WERI-Rb-1 (cell line): ENCODE measurements around the gene ROM1.

Experiments used
- DNase-seq: peaks from one replicate; pipeline ENCODE4 v3.0.0-alpha.2; 2020
- H3K27ac ChIP-seq: fragments of 250-450 bp; sonication (Bioruptor Pico); 2 replicates; pipeline ENCODE4 v1.5.1; 2020; ENCODE audit warnings: mild to moderate bottlenecking, moderate library complexity
- H3K27me3 ChIP-seq: fragments of 250-450 bp; sonication (Bioruptor Pico); 2 replicates; pipeline ENCODE4 v1.5.1; 2021; ENCODE audit warnings: mild to moderate bottlenecking, low read depth, moderate library complexity; ENCODE audit not compliant: insufficient read depth, severe bottlenecking
- H3K36me3 ChIP-seq: fragments of 250-450 bp; sonication (Bioruptor Pico); 2 replicates; pipeline ENCODE4 v1.5.1; 2020; ENCODE audit warnings: mild to moderate bottlenecking, moderate library complexity
- H3K4me3 ChIP-seq: 2 replicates; pipeline ENCODE4 v1.5.1; 2011; ENCODE audit warnings: low read depth, mild to moderate bottlenecking, control low read depth, low read length
- H3K9me3 ChIP-seq: fragments of 250-450 bp; sonication (Bioruptor Pico); 2 replicates; pipeline ENCODE4 v1.5.1; 2021; ENCODE audit warnings: mild to moderate bottlenecking, moderate library complexity; ENCODE audit not compliant: severe bottlenecking
- TF ChIP-seq, protein P1 (sequence below): IDR thresholded peaks from 2 replicates; pipeline ENCODE4 v1.5.1; 2011; ENCODE audit warnings: low read depth, mild to moderate bottlenecking, control low read depth, inconsistent platforms, low read length

ROM1 gene

DNA sequence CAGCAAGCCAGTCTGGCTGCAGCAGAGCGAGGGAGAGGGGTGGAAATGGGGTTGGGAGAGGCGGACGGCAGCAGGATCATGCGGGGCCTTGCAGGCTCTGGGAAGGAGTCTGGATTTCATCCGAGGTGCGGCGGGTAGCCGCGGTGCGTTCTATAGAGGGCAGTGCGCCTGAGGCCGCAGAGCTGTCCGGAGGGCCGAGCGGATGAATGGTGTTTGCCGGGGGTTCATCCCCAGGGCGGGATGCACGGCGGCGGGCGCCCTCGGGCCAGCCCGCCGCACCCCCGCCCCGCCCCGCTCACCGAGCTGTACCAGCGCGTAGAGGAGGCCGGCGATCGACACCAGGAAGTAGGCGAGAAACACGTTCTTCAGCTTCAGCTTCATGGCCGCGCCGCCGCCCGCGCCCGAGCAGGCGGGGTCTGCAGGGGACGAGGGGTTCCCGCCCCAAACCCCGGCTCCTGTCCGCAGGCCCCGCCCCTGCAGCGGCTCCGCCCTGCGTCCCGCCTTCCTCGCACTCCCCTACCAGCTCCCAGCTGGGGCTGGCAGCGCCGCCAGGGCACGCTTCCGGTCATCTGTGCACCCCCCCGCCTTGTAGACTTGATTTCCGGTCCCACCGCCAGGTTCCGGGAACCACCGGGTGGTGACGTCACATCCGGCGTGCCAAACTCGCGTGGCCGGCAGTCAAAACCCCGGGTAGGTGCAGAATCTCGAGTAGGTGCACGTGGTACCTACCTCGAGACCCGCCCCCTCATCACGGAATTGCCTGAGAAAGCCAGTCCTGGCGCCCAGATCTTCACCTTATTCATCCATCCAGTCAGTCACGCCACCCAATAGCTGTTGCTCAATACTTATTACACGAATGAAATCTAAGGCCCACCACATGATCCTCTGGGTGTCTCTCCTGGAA, 8.8 kb downstream of the ROM1 start, which contains the start of gene B3GAT3:
B3GAT3 (minus strand) TSS at position 420 of the 904 bp plus-strand sequence; CDS start at position 381, 39 bp downstream.
- Histone ChIP-seq H3K27ac (peak within 1 kb of the TSS; percentile 86), H3K36me3 (peaks cover 28% of the 10 kb centered on the region), H3K27me3 (no peaks in the 10 kb centered on the region), H3K4me3 (peak within 1 kb of the TSS; percentile 69), H3K9me3 (no peaks in the 10 kb centered on the region)
- peak; percentile 99 for DNase-seq
- TF ChIP-seq, protein P1, sequence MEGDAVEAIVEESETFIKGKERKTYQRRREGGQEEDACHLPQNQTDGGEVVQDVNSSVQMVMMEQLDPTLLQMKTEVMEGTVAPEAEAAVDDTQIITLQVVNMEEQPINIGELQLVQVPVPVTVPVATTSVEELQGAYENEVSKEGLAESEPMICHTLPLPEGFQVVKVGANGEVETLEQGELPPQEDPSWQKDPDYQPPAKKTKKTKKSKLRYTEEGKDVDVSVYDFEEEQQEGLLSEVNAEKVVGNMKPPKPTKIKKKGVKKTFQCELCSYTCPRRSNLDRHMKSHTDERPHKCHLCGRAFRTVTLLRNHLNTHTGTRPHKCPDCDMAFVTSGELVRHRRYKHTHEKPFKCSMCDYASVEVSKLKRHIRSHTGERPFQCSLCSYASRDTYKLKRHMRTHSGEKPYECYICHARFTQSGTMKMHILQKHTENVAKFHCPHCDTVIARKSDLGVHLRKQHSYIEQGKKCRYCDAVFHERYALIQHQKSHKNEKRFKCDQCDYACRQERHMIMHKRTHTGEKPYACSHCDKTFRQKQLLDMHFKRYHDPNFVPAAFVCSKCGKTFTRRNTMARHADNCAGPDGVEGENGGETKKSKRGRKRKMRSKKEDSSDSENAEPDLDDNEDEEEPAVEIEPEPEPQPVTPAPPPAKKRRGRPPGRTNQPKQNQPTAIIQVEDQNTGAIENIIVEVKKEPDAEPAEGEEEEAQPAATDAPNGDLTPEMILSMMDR = no peak

DNA sequence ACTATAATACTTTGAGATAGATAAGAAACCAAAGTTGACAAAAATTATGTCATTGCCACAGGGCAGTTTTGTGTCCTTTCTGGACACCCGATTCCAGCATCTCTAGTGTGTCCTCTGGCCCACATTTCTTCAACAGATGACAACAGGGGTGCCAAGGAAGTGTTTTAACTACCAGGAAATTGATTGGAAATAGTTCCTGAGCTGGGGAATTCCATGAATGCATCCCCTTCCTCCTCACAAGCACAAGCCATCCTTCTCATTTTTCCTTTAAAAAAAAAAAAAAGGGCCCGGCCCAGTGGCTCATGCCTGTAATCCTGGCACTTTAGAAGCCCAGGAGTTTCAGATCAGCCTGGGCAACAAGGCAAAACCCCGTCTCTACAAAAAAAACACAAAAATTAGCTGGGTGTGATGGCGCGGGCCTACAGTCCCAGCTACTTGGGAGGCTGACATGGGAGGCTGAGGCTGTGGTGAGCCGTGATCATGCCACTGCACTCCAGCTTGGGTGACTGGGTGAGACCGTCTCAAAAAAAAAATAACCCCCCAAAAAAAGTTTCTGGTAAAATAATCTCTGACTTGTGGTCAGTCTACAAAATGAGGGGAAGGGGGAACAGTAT, 9.5 kb downstream of the ROM1 start:
- Histone ChIP-seq H3K4me3 (peak overlapping the region; percentile 39), H3K27ac (peak overlapping the region; percentile 57), H3K27me3 (no peaks in the 10 kb centered on the region), H3K9me3 (no peaks in the 10 kb centered on the region), H3K36me3 (peaks cover 30% of the 10 kb centered on the region)
- no peak for DNase-seq
- TF ChIP-seq, protein P1 = no peak

DNA sequence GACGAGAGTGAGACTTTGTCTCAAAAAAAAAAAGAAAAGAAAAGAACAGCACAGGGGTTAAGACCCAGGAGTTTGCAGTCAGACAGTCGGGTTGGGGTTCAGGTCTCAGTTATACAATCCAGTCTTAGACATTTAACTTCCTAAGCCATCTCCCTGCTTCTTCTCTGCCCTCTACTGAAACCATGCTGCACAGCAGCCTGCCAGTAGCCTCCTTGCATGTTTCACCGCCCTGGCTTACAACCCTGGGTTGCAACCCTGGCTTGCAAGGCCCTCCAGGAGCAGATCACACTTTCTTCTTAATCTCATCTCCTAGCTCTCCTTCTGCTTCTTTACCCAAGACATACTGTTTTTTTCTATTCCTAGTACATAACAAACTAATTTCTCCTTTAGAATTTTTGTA, 14.7 kb downstream of the ROM1 start:
- TF ChIP-seq, protein P1 = peak; percentile 36; the same call in 1 of the 2 replicates
- H3K36me3 ChIP-seq = peaks cover 78% of the 10 kb centered on the region
- H3K4me3 ChIP-seq = no peak overlapping the region
- H3K27me3 ChIP-seq = no peaks in the 10 kb centered on the region
- DNase-seq = no peak
- H3K27ac ChIP-seq = no peak overlapping the region
- H3K9me3 ChIP-seq = no peaks in the 10 kb centered on the region

DNA sequence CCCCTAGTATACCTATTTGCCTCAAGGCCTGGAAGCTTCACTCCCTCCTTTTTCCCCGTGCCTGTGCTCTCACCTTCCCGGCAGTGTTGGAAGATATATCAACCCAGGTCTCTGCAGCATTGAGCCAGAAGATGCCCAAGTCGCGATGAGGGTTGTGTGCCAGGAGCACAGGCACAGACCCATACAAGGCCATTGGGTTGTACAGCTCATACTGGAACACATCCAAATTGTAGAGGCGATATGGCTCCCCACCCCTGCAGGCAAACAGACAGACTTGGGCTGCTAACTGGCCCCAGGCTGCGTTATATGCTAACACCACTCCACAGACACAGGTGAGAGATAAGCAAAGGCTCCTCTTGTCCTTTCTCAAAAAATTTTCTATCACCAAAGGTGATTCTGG, 19.4 kb downstream of the ROM1 start:
- Histone ChIP-seq H3K27me3 (no peaks in the 10 kb centered on the region), H3K27ac (no peak overlapping the region), H3K36me3 (peaks cover 89% of the 10 kb centered on the region), H3K9me3 (no peaks in the 10 kb centered on the region), H3K4me3 (no peak overlapping the region)
- TF ChIP-seq, protein P1 = no peak
- DNase-seq = no peak

DNA sequence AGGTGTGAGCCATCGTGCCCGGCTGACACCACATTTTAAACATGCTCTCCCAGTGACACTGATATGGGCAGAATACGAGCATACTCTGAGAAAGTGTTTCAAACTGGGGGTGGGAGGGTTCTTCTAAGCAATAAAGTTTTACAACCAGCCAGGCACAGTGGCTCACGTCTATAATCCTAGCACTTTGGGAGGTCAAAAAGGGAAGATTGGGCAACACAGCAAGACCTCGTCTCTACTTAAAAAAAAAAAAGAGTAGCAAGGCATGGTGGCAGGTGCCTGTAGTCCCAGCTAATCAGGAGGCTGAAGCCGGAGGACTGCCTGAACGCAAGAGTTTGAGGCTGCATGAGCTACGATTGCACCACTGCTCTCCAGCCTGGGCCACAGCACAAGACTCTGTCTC, 31.2 kb downstream of the ROM1 start:
- TF ChIP-seq, protein P1 = no peak
- peaks cover 53% of the 10 kb centered on the region for H3K36me3 ChIP-seq
- H3K9me3 ChIP-seq = no peaks in the 10 kb centered on the region
- H3K27me3 ChIP-seq = no peaks in the 10 kb centered on the region
- DNase-seq = no peak
- no peak overlapping the region for H3K4me3 ChIP-seq
- no peak overlapping the region for H3K27ac ChIP-seq
